Measurements from ENCODE around the gene KIFAP3.
"Not testable (repeated sequence)": the region's sequence is repeated elsewhere in the genome, so short reads cannot be mapped to it uniquely, and the experiment has no call there.

DNA sequence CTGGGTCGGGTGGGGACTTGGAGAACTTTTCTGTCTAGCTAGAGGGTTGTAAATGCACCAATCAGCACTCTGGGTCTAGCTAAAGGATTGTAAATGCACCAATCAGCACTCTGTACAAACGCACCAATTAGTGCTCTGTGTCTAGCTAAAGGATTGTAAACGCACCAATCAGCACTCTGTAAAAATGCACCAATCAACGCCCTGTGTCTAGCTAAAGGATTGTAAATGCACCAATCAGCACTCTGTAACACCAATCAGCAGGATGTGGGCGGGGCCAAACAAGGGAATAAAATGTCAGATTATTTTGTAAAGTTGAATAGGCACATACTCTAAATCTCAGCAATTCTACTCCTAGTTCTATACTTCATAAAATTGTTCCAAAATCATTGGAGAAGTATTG is 2.5 kb upstream of the KIFAP3 start:
- TF ChIP-seq, protein P1, sequence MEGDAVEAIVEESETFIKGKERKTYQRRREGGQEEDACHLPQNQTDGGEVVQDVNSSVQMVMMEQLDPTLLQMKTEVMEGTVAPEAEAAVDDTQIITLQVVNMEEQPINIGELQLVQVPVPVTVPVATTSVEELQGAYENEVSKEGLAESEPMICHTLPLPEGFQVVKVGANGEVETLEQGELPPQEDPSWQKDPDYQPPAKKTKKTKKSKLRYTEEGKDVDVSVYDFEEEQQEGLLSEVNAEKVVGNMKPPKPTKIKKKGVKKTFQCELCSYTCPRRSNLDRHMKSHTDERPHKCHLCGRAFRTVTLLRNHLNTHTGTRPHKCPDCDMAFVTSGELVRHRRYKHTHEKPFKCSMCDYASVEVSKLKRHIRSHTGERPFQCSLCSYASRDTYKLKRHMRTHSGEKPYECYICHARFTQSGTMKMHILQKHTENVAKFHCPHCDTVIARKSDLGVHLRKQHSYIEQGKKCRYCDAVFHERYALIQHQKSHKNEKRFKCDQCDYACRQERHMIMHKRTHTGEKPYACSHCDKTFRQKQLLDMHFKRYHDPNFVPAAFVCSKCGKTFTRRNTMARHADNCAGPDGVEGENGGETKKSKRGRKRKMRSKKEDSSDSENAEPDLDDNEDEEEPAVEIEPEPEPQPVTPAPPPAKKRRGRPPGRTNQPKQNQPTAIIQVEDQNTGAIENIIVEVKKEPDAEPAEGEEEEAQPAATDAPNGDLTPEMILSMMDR (IDR thresholded peaks at IDR 0.05), result not testable (repeated sequence)
- TF ChIP-seq POLR2A (IDR thresholded peaks at IDR 0.05), result not testable (repeated sequence)
